ENCODE data around the gene ENAH.

The ENAH gene

GRCh38 chr1:225593414-225593813 lies 59.5 kb downstream of the ENAH start:
- no peaks in the 10 kb centered on the region for H4K20me1 ChIP-seq (ENCODE audit: insufficient read depth)
- H3K27me3 ChIP-seq (ENCODE audit: insufficient read depth, low read depth), result no peaks in the 10 kb centered on the region
- no peaks in the 10 kb centered on the region for H3K4me1 ChIP-seq (ENCODE audit: low read depth, poor library complexity, severe bottlenecking)
- no peak for TF ChIP-seq CTCF (conservative IDR thresholded peaks at IDR 0.05; ENCODE audit: low read depth, low read length)
- no peak overlapping the region for H3K27ac ChIP-seq
- no peak overlapping the region for H3K4me2 ChIP-seq
- H3K9ac ChIP-seq, result no peak overlapping the region
- H3K4me3 ChIP-seq (IDR thresholded peaks at IDR 0.05; ENCODE audit: insufficient read depth, low read depth, low read length), result no peak overlapping the region
- H3K36me3 ChIP-seq (ENCODE audit: insufficient read depth), result no peaks in the 10 kb centered on the region
- H2AFZ ChIP-seq (ENCODE audit: low read depth), result no peak overlapping the region
- H3K79me2 ChIP-seq (ENCODE audit: insufficient read depth, low read depth), result no peaks in the 10 kb centered on the region

GRCh38 chr1:225592362-225593025 lies 60.4 kb downstream of the ENAH start:
- no peak overlapping the region for H3K27ac ChIP-seq
- TF ChIP-seq CTCF (conservative IDR thresholded peaks at IDR 0.05; ENCODE audit: low read depth, low read length), result no peak
- H2AFZ ChIP-seq (ENCODE audit: low read depth), result no peak overlapping the region
- H3K4me2 ChIP-seq, result no peak overlapping the region
- no peaks in the 10 kb centered on the region for H3K79me2 ChIP-seq (ENCODE audit: insufficient read depth, low read depth)
- H3K4me3 ChIP-seq (IDR thresholded peaks at IDR 0.05; ENCODE audit: insufficient read depth, low read depth, low read length), result no peak overlapping the region
- H3K9ac ChIP-seq, result no peak overlapping the region
- no peaks in the 10 kb centered on the region for H3K27me3 ChIP-seq (ENCODE audit: insufficient read depth, low read depth)
- H3K4me1 ChIP-seq (ENCODE audit: low read depth, poor library complexity, severe bottlenecking), result no peaks in the 10 kb centered on the region
- H3K36me3 ChIP-seq (ENCODE audit: insufficient read depth), result no peaks in the 10 kb centered on the region
- H4K20me1 ChIP-seq (ENCODE audit: insufficient read depth), result no peaks in the 10 kb centered on the region

GRCh38 chr1:225587310-225587709 lies 65.6 kb downstream of the ENAH start:
- Histone ChIP-seq H3K4me2 (no peak overlapping the region), H4K20me1 (ENCODE audit: insufficient read depth) (no peaks in the 10 kb centered on the region), H3K4me3 (IDR thresholded peaks at IDR 0.05; ENCODE audit: insufficient read depth, low read depth, low read length) (no peak overlapping the region), H3K9ac (no peak overlapping the region), H3K27ac (no peak overlapping the region), H3K4me1 (ENCODE audit: low read depth, poor library complexity, severe bottlenecking) (no peaks in the 10 kb centered on the region), H3K79me2 (ENCODE audit: insufficient read depth, low read depth) (no peaks in the 10 kb centered on the region), H3K36me3 (ENCODE audit: insufficient read depth) (no peaks in the 10 kb centered on the region), H3K27me3 (ENCODE audit: insufficient read depth, low read depth) (no peaks in the 10 kb centered on the region), H2AFZ (ENCODE audit: low read depth) (no peak overlapping the region)
- no peak for TF ChIP-seq CTCF (conservative IDR thresholded peaks at IDR 0.05; ENCODE audit: low read depth, low read length)

GRCh38 chr1:225581186-225581585 lies 71.7 kb downstream of the ENAH start:
- no peak overlapping the region for H3K9ac ChIP-seq
- no peak for TF ChIP-seq CTCF (conservative IDR thresholded peaks at IDR 0.05; ENCODE audit: low read depth, low read length)
- no peak overlapping the region for H3K27ac ChIP-seq
- no peaks in the 10 kb centered on the region for H3K79me2 ChIP-seq (ENCODE audit: insufficient read depth, low read depth)
- H3K4me2 ChIP-seq, result no peak overlapping the region
- H4K20me1 ChIP-seq (ENCODE audit: insufficient read depth), result 0 out of 2 replicates have a peak, but pooled peaks cover 3% of the 10 kb centered on the region
- H3K27me3 ChIP-seq (ENCODE audit: insufficient read depth, low read depth), result no peaks in the 10 kb centered on the region
- H3K4me1 ChIP-seq (ENCODE audit: low read depth, poor library complexity, severe bottlenecking), result no peaks in the 10 kb centered on the region
- H3K36me3 ChIP-seq (ENCODE audit: insufficient read depth), result no peaks in the 10 kb centered on the region
- H2AFZ ChIP-seq (ENCODE audit: low read depth), result no peak overlapping the region
- H3K4me3 ChIP-seq (IDR thresholded peaks at IDR 0.05; ENCODE audit: insufficient read depth, low read depth, low read length), result no peak overlapping the region

Data from KMS-11 (cell line).